HG03196 (cell line): Measurements from ENCODE around the gene ST3GAL5.

ENCODE experiments used
- ATAC-seq: cut with Tn5 transposase; IDR thresholded peaks from one replicate; pipeline ENCODE4 v1.9.1; 2021; ENCODE audit not compliant: unreplicated experiment

Gene ST3GAL5

DNA sequence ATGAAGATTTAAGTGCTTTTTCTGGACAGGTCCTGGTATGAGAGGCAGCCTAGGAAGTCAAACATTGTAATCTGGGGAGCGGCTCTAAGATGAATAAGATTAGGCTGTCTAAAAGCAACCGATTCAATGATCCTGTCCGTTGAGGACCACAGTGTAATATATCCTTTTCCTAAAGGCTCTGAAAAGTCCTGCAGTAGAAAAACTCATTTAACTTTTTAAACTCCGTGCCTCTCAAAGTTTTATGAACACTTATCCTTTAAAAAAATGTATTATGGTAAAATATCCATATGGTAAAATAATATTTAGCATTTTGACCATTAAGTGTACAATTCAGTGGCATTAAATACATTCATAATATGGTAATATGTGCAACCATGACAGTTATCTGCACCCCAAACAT is 95.2 kb downstream of the ST3GAL5 start:
- ATAC-seq, result no peak

DNA sequence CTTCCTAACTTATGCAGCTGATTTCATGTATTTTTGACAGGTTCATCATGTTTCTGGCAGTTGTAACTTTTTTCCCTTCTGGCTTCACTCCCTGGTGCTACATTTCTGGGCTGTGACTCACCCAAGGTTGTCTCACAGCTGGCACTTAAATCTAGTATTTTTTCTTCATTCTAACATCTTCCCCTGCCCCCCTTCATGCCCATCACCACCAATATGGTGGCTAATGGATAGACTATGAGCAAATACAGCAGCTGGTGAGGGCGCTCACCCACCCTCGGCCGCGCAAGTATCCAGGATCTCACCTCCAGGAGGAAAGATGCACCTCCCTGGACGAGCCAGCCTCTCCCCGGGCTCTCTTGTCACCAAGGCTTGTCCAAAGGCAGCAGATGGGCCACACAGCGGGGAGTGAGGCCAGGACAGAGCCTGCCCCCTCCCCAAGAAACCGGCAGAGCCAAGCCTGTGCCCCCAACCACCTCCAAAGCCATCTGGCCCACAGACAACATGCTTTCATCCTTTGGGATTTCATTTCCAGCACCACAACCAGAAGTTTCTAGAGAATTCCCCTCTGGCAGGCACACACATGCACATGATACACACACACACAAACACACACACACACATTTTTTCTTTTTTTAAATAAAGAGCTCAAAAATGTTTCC is 95.9 kb downstream of the ST3GAL5 start:
- no peak for ATAC-seq

- no peak for ATAC-seq
These were observed 96.9 kb downstream of the ST3GAL5 start for GRCh38 chr2:85791704-85792565.

DNA sequence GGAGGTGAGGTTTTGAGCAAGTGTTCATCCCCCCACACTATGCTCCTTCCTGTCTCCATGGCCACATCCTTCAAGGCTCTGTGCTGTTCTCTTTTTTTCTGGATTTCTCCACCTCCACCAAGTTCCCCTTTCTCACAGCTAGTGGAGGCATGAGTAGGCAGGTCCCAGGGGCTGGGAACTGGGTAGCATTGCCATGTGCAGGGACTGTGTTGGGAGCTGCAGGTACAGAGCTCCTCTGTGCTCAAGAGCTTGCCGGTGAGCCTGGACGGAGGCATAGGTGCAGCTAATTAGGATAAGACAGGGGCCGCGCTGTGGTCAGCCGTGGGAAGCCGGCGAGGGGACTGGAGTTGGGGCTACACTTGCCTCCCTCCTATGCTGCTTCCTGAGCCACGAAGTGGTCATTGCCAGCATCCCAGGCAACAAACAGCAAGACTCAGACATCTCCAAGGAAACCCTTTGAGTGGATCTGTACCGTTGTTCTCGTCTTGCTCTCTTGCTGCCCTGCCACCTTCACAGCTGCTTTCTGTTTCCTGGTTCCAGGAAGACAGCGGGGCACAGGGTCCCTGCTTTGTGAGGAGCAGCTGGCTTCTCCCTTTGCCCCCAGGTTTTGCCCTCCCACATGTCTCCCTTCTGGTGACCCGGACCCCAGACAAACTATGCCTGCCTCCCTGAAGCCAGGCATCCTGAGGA is 98.1 kb downstream of the ST3GAL5 start:
- ATAC-seq, result no peak

DNA sequence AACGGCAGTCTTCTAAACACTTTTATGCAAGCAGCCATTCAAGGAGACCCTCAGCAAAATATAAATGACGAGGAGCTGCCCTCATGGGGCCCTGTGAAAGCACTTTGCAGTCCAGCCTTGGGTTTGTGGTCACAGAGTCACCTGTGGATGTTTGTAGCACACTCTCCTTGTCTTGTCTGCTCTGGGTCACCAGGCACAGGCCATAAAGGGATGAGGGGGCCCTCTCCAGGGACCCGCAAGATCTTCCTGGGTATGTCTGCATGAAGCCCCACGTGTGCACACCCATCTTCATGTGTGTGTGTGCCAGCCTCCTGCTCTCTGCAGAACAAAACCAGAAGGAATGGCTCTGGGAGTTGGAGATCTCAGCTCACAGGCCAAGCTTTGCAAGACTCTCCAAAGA is 98.8 kb downstream of the ST3GAL5 start:
- no peak for ATAC-seq

GRCh38 chr2:85789271-85789670 is 99.5 kb downstream of the ST3GAL5 start:
- ATAC-seq, result no peak

DNA sequence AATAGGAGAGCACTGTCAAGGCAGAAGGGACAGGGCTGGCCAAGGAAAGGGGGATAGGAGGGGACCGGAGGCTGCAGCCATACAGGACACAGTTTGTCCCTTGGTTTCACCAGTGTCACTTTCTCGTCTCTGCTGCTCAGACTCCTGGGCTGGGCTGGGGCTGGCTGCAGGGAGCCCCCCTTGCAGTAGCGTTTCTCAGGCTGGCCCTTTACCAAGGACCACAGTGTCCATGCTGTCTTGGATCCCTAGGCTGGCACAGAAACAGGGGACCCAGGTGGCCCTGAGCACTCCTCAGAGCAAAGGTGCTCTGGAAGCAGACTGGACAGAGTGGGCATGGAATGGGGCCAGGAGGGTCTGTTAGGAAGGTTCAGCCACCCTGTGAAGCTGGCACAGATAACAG is 100.2 kb downstream of the ST3GAL5 start:
- no peak for ATAC-seq

GRCh38 chr2:85787981-85788340 is 100.8 kb downstream of the ST3GAL5 start:
- no peak for ATAC-seq

- ATAC-seq, result no peak
These were observed 101.4 kb downstream of the ST3GAL5 start for GRCh38 chr2:85787282-85787980.
